GM10248 (cell line): ENCODE results near the gene SAPCD1.

Experiments
- CTCF ChIA-PET: fragments of 300-600 bp; sonication (Branson Sonifier 250); formaldehyde crosslinking; extraction: SDS; loops from one replicate; lab custom pipeline; 2021; ENCODE audit warnings: antibody characterized with exemption; lab: Yijun Ruan, JAX
- POLR2A ChIA-PET: fragments of 350-650 bp; sonication (Branson Sonifier 250); formaldehyde crosslinking; extraction: SDS; loops from one replicate; lab custom pipeline; 2020; ENCODE audit warnings: antibody characterized with exemption; lab: Yijun Ruan, JAX
- DNase-seq: peaks from one replicate; pipeline ENCODE4 v3.0.0; 2012; ENCODE audit errors: extremely low spot score
- CTCF ChIP-seq: IDR thresholded peaks from 2 replicates; pipeline ENCODE4 v1.5.1; 2012; ENCODE audit warnings: mild to moderate bottlenecking, low read depth; ENCODE audit errors: extremely low read depth, missing control alignments, control extremely low read depth

Gene SAPCD1

GRCh38 chr6:31723980-31724691, 38.3 kb upstream of the SAPCD1 start:
- POLR2A ChIA-PET: no interaction called here
- no peak for DNase-seq
- CTCF ChIA-PET: interaction anchor here (1.5 to 7.2 kb wide), 4 partner anchors 10 to 39 kb away, joined by 3 to 64 read pairs (median 6); partner anchors contain the start of genes CLIC1 and MSH5
- TF ChIP-seq CTCF: no peak

DNA sequence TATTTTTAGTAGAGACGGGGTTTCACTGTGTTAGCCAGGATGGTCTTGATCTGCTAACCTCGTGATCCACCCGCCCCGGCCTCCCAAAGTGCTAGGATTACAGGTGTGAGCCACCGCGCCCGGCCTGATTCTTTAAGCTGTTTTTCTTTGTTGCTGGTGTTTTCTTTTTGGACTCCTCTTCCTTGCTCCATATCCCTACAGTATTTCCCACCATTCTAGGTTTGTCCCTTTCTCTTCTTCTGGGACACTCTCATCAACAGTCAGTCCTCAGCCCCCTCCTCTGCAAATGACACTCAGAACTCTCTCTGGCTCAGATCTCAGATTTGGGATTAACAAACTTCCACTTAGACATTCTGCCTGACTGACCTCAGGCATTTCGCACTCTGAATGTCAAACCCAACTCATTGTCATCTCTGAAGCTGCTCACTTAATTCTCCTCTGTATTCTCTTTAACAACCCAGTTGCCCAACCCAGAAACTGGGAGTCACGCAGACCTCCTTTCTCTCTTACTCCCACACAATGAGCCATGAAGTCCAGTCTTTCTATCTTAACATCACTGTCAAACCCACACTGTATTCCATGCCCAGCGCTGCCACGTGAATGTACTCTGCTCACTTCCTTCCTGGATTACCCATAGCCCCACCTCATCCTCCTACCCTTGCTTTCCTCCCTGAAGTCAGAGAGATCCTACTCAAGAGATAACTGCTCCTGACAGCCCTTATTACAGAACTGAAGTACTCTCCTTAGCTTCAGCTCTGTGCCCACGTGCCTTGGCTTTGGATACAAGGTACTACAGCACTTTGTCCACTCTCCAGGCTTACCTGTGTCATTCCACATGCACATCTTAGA, 36.7 kb upstream of the SAPCD1 start:
- ChIA-PET CTCF (interaction anchor here (1.0 to 7.2 kb wide), 3 partner anchors 13 to 19 kb away, joined by 4 to 64 read pairs (median 5); partner anchors contain the start of genes CLIC1, LY6G6F and MSH5), POLR2A (interaction anchor here (0.7 kb wide), 1 partner anchor 13 kb away, joined by 5 read pairs; no protein-coding TSS in a partner anchor)
- no peak for DNase-seq
- TF ChIP-seq CTCF: no peak

- ChIA-PET POLR2A (interaction anchor here (1.0 to 1.7 kb wide), 6 partner anchors 9 to 135 kb away, joined by 3 to 6 read pairs (median 4); partner anchors contain the start of genes CLIC1, HSPA1A, HSPA1B and HSPA1L), CTCF (interaction anchor here (1.2 to 7.2 kb wide), 9 partner anchors 12 to 103 kb away, joined by 3 to 64 read pairs (median 7); partner anchors contain the start of genes CLIC1, LY6G6D and MSH5)
- peak; percentile 87 for DNase-seq
- TF ChIP-seq CTCF: no peak
These were observed 35.3 kb upstream of the SAPCD1 start for GRCh38 chr6:31727034-31727716.

DNA sequence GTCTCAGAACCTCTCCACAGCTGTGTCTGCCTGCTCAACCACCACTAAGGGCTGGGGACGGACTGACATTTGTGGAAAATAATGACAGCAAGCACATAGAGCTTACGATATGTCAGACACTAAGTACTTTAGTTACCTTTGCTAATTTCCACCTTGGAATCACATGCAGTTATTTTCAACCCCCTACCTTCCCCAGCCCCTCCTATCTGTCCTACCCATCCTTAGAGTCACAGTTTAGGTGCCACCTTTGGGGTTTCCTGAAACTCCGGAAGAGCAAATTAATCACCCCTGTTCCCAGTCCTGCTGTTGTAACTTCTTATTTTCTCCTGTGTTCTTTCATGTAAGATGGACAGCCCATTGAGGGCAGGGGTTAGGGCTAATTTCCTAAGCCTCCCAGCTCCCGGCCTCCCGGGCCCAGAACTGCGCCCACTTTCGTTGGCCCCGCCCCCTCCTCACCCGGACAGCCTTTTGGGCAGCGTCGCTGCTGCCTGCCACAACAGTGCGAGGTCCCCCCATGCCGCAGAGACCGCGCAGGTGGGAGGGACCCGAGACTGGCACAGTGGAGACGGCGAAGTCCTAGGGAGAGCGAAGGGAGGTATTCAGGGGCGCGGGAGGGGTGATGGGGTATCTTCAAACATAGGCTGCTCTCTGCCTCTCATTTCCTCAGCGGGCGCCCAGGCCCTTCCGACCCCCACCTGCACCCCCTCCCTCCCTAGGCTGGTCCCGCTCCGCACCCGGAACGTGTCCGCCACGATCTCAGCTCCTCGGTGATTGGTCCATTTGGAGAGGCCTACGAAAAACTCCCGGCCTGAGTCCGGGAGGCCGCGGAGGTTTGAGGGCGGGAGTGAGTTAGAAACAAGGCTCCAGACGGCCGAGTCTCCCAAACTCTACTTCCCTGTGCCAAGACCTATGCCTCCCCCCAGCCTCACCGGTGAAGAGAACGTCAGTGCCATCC, 34.5 kb upstream of the SAPCD1 start:
- TF ChIP-seq CTCF: no peak
- ChIA-PET POLR2A (interaction anchor here (1.0 to 1.7 kb wide), 6 partner anchors 8 to 135 kb away, joined by 3 to 6 read pairs (median 4); partner anchors contain the start of genes CLIC1, HSPA1A, HSPA1B and HSPA1L), CTCF (interaction anchor here (1.2 to 7.2 kb wide), 11 partner anchors 11 to 102 kb away, joined by 3 to 64 read pairs (median 7); partner anchors contain the start of genes CLIC1, LY6G6D and MSH5)
- no peak for DNase-seq

DNA sequence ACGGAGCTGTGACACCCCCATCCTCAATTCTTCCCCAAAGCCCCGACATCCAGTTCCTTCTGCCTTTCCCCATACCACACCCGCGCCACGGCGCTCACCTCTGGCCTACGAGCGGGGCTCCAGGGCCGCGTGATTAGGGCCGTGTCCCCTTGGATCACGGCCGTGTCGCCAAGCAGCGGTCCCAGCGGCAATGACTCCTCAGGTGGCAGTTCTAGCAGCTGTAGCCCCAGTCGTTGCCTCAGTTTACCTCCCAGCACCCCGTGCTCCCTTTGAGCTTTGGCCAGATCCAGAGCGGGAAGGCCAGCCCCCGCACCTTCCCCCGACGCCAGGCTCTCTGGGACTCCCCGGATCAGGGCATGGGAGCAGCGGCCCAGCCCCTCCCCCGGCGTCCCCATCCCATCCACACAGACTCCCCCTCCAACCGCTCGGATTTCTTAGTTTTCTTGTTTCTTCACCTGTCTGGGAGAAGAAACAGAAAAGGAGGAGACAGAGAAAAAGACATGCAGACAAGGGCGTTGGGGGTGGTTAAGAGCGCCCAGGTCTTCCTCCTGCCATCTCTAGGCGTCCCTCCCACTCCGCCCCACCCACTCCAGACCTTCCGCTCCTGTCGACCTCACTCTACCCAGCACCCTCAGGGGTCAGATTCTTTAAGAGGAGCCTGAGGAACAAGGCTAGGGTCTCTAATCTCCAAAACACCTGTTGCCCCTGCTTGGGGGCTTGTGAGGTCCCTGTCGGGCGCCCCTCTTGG, 33.5 kb upstream of the SAPCD1 start, which contains the start of gene DDAH2:
Gene DDAH2, minus strand, starts transcription at position 533 of the 748 bp plus-strand sequence. Its CDS starts 138 bp downstream, at position 395.
- no peak for TF ChIP-seq CTCF
- ChIA-PET CTCF (interaction anchor here (0.7 to 7.2 kb wide), 21 partner anchors 8 to 140 kb away, joined by 3 to 64 read pairs (median 6); partner anchors contain the start of genes ABHD16A, CLIC1, LSM2 and LY6G5C), POLR2A (interaction anchor here (0.5 to 1.1 kb wide), 3 partner anchors 86 to 1096 kb away, joined by 4 to 6 read pairs (median 5); partner anchors contain the start of genes HSPA1A, HSPA1B and HSPA1L)
- no peak for DNase-seq
